GM12891 (cell line): ENCODE results near the gene SRMS.

ENCODE experiments used
- PAX5 ChIP-seq: IDR thresholded peaks from 2 replicates; pipeline ENCODE4 v1.6.1; 2011; ENCODE audit warnings: low read length, moderate library complexity, mild to moderate bottlenecking; ENCODE audit not compliant: insufficient read depth, severe bottlenecking
- POLR2A ChIP-seq: IDR thresholded peaks from 2 replicates; pipeline ENCODE4 v1.6.1; 2011; ENCODE audit warnings: low read depth, low read length, control low read depth
- POLR2AphosphoS5 ChIP-seq: IDR thresholded peaks from 2 replicates; pipeline ENCODE4 v1.6.1; 2011; ENCODE audit warnings: low read depth, low read length, control low read depth
- POU2F2 ChIP-seq: IDR thresholded peaks from 2 replicates; pipeline ENCODE4 v1.6.1; 2011; ENCODE audit warnings: low read depth, mild to moderate bottlenecking, control low read depth, low read length, moderate library complexity
- SPI1 ChIP-seq: IDR thresholded peaks from 2 replicates; pipeline ENCODE4 v1.6.1; 2011; ENCODE audit warnings: low read depth, low read length, control low read depth
- TAF1 ChIP-seq: IDR thresholded peaks from 2 replicates; pipeline ENCODE4 v1.6.1; 2011; ENCODE audit warnings: low read depth, low read length, control low read depth

- no peak for TF ChIP-seq POLR2A
- no peak for TF ChIP-seq TAF1
- TF ChIP-seq POLR2AphosphoS5: no peak
- no peak for TF ChIP-seq PAX5
- no peak for TF ChIP-seq SPI1
- no peak for TF ChIP-seq POU2F2
Measured at GRCh38 chr20:63589261-63590217, 42.0 kb upstream of the SRMS start.
